Stimulated activated CD4-positive, alpha-beta T cell treated with anti-CD3 and anti-CD28 coated beads, TNF-alpha, amount 100 ng/mL, for 1 hour (primary cell): ENCODE data around the gene NT5DC3.
"Not testable (repeated sequence)": the region's sequence is repeated elsewhere in the genome, so short reads cannot be mapped to it uniquely, and the experiment has no call there.

Experiments
- DNase-seq, 3 donors: peaks; one replicate each; pipeline ENCODE4 v3.0.0-alpha.2; 2020; ENCODE audit warnings: low read depth in 3 of 3, low spot score in 1 of 3

The NT5DC3 gene

GRCh38 chr12:103810111-103810510 lies 30.9 kb downstream of the NT5DC3 start:
- no peak for DNase-seq

DNA sequence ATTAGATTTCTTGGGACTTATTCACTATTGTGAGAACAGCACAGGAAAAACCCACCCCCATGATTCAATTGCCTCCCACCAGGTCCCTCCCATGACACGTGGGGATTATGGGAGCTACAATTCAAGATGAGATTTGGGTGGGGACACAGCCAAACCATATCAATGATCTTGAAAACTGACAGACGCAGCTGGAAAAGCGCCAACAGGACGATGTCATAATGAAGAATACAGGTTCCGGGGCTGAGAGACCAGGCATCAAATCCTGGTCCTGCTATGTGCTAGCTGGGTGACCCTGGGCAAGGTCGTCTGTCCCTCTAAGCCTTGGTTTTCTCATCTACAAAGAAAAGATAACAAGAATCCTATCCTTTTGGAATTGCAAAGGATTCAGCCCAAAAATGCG lies 31.4 kb downstream of the NT5DC3 start:
- not testable (repeated sequence) for DNase-seq

DNA sequence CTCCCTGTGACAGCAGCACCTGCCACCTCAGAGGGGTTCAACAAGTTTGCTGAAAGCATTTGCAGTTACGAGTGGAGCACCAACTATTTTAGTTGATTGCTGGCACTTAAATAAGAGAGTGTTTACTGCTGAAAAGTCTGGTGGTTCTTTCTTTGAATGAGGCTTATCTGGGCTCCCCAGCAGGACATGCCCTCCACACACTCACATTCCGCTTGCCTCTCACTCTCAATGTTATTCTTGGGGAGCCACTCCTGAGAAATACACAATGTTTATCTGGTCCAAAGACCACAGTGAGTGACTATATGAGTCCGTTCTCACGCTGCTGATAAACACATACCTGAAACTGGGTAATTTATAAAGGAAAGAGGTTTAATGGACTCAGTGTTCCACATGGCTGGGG lies 31.9 kb downstream of the NT5DC3 start:
- DNase-seq: no peak

DNA sequence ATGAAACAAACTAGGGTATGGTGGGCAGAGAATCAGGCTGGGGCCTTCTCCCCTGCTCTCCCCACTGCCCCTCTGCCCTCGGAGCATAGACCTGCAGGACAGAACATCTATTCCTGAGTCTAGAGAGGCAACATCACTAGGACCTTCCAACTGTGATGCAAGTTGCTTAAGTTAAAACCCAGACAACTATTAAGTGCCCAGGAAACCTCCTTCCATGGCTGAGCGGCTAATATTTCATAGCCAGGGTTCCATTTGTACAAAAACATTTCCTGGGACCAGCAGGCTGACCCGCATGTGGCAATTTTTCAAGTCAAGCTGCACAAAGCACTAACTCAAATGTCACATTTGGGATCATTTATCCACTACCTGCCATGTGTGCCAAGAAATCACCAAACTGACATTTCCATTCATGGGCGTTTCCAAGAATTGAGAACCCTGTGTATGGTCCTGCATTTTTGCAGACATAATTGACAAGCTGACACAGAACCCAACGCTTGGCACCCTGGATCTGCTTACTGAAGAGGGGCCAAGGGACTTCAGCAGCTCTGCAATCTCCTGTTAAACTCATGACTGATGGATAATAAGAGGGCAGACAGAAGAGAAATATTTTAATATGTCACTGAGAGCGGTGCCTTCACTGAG lies 32.7 kb downstream of the NT5DC3 start:
- no peak for DNase-seq

DNA sequence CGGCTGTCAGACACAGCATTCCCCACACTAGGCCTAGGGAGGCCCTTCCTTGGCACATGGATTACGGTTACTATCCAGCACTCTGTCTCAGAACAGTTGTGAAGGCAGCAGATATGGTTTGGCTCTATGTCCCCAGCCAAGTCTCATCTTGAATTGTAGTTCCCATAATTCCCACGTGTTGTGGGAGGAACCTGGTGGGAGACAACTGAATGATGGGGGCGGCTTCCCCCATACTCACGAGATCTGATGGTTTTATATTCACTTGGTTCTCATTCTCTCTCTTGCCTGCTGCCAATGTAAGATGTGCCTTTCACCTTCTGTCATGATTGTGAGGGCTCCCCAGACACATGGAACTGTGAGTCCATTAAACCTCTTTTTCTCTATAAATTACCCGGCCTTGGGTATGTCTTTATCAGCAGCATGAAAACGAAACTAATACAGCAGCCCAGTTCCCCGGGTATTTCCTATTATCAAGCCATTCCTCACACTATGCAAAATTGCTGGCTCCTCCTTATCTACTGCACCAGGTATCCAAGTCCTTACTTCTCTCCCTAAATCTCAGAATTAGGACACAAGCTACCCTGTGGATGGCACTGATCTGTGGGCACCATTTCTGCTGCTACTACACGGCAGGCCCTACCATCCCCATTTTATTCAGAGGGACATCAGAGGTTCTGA lies 33.3 kb downstream of the NT5DC3 start:
- no peak for DNase-seq

DNA sequence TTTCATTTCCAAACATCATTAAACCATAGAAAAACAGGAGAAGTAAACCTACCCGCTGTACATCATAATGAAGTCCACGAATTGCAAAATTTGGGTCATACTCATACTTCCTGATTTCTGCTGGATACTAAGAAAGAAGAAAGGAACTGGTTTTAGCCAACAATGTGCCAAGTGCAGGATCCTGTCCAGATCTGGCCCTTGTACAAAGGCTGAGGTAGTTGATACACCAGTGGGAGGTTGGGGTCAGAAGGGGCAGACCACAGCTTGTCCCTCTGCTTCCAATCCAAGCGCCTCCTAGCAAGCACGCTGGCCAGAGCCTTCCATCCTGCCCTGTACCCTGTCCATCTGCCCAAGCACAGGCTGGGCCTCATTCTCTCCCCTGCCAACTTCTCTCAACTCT lies 34.2 kb downstream of the NT5DC3 start:
- no peak for DNase-seq

GRCh38 chr12:103805655-103806360 lies 35.2 kb downstream of the NT5DC3 start:
- no peak for DNase-seq

GRCh38 chr12:103803847-103804246 lies 37.2 kb downstream of the NT5DC3 start:
- DNase-seq: no peak

- DNase-seq: no peak
These were observed 38.5 kb downstream of the NT5DC3 start for GRCh38 chr12:103802586-103802886.

DNA sequence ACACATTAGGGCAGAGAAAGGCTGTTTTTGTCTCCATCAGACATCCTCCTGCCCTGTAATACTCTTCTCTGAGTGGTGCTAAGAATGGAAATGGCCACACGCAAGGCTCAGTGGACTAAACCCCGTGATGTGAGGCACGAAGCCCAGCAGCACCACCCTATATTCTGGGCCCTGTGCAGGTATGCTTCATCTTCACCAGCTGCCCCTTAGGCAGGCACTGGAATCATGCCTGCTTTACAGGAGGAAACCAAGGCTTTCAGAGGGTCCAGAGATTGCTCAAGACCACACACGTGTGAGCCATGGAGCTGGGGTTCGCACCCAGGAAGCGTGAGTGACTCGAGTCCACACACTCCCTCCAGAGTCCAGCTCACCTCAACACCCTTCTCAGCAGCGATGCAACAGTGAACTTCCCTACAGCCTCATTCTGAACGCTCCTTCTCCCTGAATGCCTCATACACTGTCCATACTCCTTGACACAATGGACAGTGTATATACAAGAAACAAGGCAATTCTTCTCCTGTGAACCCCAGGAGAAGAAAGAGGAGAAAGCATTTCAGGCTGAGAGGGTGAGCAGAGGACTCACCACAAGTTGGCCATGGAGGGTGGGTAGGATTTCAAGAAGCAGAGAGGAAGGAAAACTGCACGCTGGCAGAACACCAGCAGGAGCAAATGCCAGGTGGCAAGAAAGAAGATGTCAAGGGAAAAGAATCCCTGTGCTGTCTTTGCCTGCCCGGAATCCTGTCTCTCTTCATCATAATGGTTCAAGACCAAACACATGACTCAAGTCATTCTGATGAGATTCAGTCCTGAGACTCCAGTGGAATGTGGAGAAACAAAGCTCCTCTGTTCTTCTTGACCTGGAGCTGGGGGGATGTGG lies 39.1 kb downstream of the NT5DC3 start:
- DNase-seq: no peak

DNA sequence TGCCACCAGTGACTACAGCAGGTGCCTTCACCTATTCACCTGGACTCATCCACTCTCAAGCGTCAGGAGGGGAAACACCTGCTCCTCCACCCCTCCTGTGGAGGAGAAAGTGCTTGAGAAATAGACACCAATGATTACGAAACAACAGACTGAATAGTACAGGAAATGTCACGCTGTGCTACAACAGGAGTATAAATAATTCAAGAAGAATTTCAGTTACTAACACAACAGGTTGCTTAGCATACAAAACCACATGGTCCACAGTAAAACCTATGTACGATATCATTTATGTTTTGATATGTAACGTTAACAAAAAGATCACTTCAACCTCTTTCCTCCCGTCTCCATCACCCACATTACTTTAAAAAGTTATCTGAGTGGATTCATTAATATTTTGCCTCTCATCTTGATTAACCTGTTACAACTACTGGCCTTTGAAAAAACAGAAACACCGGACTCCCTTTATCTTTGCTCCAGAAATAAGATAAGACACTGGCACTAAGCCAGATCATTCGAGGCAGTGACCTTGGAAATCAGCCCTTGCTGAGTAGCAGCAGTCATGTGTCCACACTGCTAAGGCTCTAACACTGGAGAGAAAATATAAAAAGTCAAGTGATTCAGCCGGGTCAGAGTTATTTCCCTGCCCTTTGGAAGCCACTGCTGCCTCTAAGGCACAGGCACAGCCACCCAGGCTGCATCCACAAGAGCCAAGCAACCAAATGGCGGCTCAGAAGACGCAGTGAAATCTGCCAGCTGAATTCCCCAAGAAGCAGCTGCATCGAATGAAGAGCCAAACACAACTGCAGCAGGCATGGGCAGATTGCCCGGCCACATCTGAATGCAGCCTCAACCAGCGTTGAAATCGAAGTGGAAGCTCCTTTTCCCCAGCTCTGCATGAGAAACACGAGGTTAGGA lies 40.9 kb downstream of the NT5DC3 start:
- DNase-seq: no peak

GRCh38 chr12:103799504-103799856 lies 41.6 kb downstream of the NT5DC3 start:
- DNase-seq: no peak

- DNase-seq: no peak
These were observed 42.4 kb downstream of the NT5DC3 start for GRCh38 chr12:103798586-103798985.

GRCh38 chr12:103794309-103795213 lies 46.5 kb downstream of the NT5DC3 start:
- DNase-seq: no peak

DNA sequence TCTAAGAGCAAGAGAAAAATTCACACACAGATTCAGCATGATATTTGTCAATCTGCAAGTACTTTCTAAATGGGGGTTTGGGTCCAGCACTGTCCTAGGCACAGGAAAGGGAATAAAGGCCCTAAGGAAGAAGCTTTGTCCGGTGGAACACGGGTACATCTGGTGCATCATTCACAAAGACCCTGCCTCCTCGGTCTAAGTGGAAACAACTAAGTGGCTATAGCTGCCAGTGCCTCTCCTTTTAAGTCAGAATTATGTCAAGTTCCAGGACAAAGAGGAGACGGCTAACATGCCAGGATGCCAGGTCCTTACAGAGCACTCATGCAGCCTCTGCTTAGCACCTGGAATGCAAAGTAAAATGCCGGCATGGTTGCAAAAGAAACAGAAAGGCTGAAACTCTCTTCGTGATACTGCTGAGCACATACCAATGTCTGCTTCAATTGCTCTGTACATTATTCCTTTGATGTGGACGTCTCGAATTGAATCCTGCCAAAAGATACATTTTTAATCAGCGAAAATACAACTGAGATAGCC lies 47.5 kb downstream of the NT5DC3 start:
- DNase-seq: no peak

DNA sequence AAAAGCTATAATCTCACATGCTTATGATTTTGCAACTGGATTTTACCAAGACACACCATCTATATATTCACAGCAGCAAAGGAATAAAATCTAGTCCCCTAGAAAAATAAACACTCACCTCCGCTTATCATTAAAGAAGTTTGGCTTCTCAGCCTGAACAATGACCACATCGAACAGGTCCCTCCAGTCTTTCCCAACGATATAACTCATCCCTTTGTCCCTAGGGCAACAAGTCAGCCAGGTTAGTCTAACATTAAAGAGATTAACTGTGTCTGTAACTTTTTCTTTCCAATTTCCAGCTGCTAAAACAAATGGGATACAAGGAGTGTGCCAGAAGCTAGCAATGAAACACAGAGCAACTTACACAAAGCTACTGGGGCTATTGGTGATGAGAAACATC lies 48.0 kb downstream of the NT5DC3 start:
- no peak for DNase-seq

- no peak for DNase-seq
These were observed 49.6 kb downstream of the NT5DC3 start for GRCh38 chr12:103791350-103791920.

GRCh38 chr12:103786201-103786600 lies 54.8 kb downstream of the NT5DC3 start:
- DNase-seq: no peak
